ENCODE data around the gene SPOCK2. TPM values are rescaled to one million over a fixed set of nuclear protein-coding genes. Genes with fewer than 3 reads are reported as not detected.
"Not testable (repeated sequence)": the region's sequence is repeated elsewhere in the genome, so short reads cannot be mapped to it uniquely, and the experiment has no call there.

The SPOCK2 gene
- total RNA-seq, 4 donors from 2014 or later: 2.6 to 8.1 (median 5.0) TPM

GRCh38 chr10:72034040-72034499, 54.3 kb downstream of the SPOCK2 start:
- 70 to 79% methylated on average over 8 to 12 of the region's 12 CpGs for WGBS, 2 donors
- no peak for DNase-seq
- peaks cover 0 to 2% (median 0%) of the 10 kb centered on the region in 4 donors for H3K27me3 ChIP-seq
- no peak for TF ChIP-seq POLR2A (IDR thresholded peaks at IDR 0.05)
- no peak for TF ChIP-seq CTCF (IDR thresholded peaks at IDR 0.05)
- no peaks in the 10 kb centered on the region for H3K9me3 ChIP-seq
- no peak overlapping the region for H3K4me3 ChIP-seq
- no peak overlapping the region for H3K27ac ChIP-seq
- intact Hi-C loops (cut with DNase I): no loop called here
- no peaks in the 10 kb centered on the region for H3K36me3 ChIP-seq
- H3K4me1 ChIP-seq: peaks cover 0 to 7% (median 0%) of the 10 kb centered on the region in 3 donors

GRCh38 chr10:72032409-72033162, 55.8 kb downstream of the SPOCK2 start:
- intact Hi-C loops (cut with DNase I); DNase-seq; H3K27ac ChIP-seq; H3K9me3 ChIP-seq; H3K27me3 ChIP-seq; H3K4me3 ChIP-seq; H3K36me3 ChIP-seq: not testable (repeated sequence)
- 61 to 88% methylated on average over 5 to 10 of the region's 11 CpGs for WGBS, 2 donors
- H3K4me1 ChIP-seq: peaks cover 0 to 10% (median 0%) of the 10 kb centered on the region in 3 donors

GRCh38 chr10:72031706-72032105, 56.6 kb downstream of the SPOCK2 start:
- Histone ChIP-seq H3K27ac (no peak overlapping the region), H3K4me3 (no peak overlapping the region), H3K9me3 (no peaks in the 10 kb centered on the region), H3K36me3 (no peaks in the 10 kb centered on the region), H3K4me1 (peaks cover 0 to 19% (median 4%) of the 10 kb centered on the region in 3 donors), H3K27me3 (peaks cover 0 to 2% (median 0%) of the 10 kb centered on the region in 4 donors)
- no peak for DNase-seq
- 92 to 95% methylated on average over 8 to 10 of the region's 10 CpGs for WGBS, 2 donors
- TF ChIP-seq CTCF (IDR thresholded peaks at IDR 0.05) (no peak), POLR2A (IDR thresholded peaks at IDR 0.05) (no peak)
- intact Hi-C loops (cut with DNase I): no loop called here

GRCh38 chr10:72030762-72031543, 57.4 kb downstream of the SPOCK2 start:
- no peak for DNase-seq
- intact Hi-C loops (cut with DNase I): no loop called here
- peak overlapping the region in 2 of 4 donors; percentile 8 to 47 for H3K27ac ChIP-seq

GRCh38 chr10:72029414-72029813, 58.9 kb downstream of the SPOCK2 start:
- TF ChIP-seq POLR2A (IDR thresholded peaks at IDR 0.05): no peak
- TF ChIP-seq CTCF (IDR thresholded peaks at IDR 0.05): no peak
- Histone ChIP-seq H3K4me3 (no peak overlapping the region), H3K4me1 (peaks cover 0 to 23% (median 5%) of the 10 kb centered on the region in 3 donors), H3K27me3 (peaks cover 0 to 2% (median 0%) of the 10 kb centered on the region in 4 donors), H3K9me3 (no peaks in the 10 kb centered on the region), H3K36me3 (no peaks in the 10 kb centered on the region), H3K27ac (no peak overlapping the region)
- no peak for DNase-seq
- WGBS, 2 donors: 100% methylated on average over 1 of the region's 1 CpG
- intact Hi-C loops (cut with DNase I): no loop called here

More at GRCh38 chr10:72030762-72031543, 57.4 kb downstream of the SPOCK2 start:
- peaks cover 0 to 2% (median 0%) of the 10 kb centered on the region in 4 donors for H3K27me3 ChIP-seq
- no peak overlapping the region for H3K4me3 ChIP-seq
- peaks cover 0 to 23% (median 5%) of the 10 kb centered on the region in 3 donors for H3K4me1 ChIP-seq
- no peaks in the 10 kb centered on the region for H3K36me3 ChIP-seq
- H3K9me3 ChIP-seq: no peaks in the 10 kb centered on the region
- 72 to 82% methylated on average over 14 to 17 of the region's 19 CpGs for WGBS, 2 donors
- no peak for TF ChIP-seq CTCF (IDR thresholded peaks at IDR 0.05)
- TF ChIP-seq POLR2A (IDR thresholded peaks at IDR 0.05): no peak
